Measurements from ENCODE around the gene IMP4.

- TF ChIP-seq EZH2 (IDR thresholded peaks at IDR 0.05; ENCODE audit: borderline replicate concordance, insufficient read depth, low read depth, low read length, poor library complexity, severe bottlenecking) (no peak), CTCF (IDR thresholded peaks at IDR 0.05) (no peak)
These were observed 14.8 kb upstream of the IMP4 start for GRCh38 chr2:130327703-130328527.

All from B cell (primary cell).